IPS DF 6.9 (cell line): ENCODE results near the gene OR1E2.
"Not testable (repeated sequence)": the region's sequence is repeated elsewhere in the genome, so short reads cannot be mapped to it uniquely, and the experiment has no call there.

Experiments used
- DNase-seq: peaks from one replicate; pipeline ENCODE4 v3.0.0-alpha.2; 2013; ENCODE audit warnings: low read depth, low spot score
- H3K27ac ChIP-seq: one replicate; pipeline ENCODE4 v1.5.1; 2013; ENCODE audit warnings: low read length, control low read depth
- H3K27me3 ChIP-seq: 2 replicates; pipeline ENCODE4 v1.6.1; 2013; ENCODE audit warnings: mild to moderate bottlenecking, low read length; ENCODE audit not compliant: control insufficient read depth, insufficient read depth
- H3K36me3 ChIP-seq: 2 replicates; pipeline ENCODE4 v1.6.1; 2013; ENCODE audit warnings: low read length; ENCODE audit not compliant: control insufficient read depth, insufficient read depth
- H3K4me1 ChIP-seq: 2 replicates; pipeline ENCODE4 v1.6.1; 2013; ENCODE audit warnings: low read length; ENCODE audit not compliant: control insufficient read depth, insufficient read depth
- H3K4me3 ChIP-seq: 2 replicates; pipeline ENCODE4 v1.5.1; 2013; ENCODE audit warnings: mild to moderate bottlenecking, low read length
- H3K9me3 ChIP-seq: 2 replicates; pipeline ENCODE4 v1.6.1; 2013; ENCODE audit warnings: low read length, inconsistent platforms; ENCODE audit not compliant: control insufficient read depth, insufficient read depth
- WGBS: extraction: QIAGEN DNeasy Blood & Tissue Kit; methylation state at CpG from one replicate; pipeline ENCODE4 v1.1.7; 2013; ENCODE audit warnings: mixed read lengths, missing lambda C conversion rate; ENCODE audit not compliant: insufficient read length, insufficient coverage; 5-methylcytosine and 5-hydroxymethylcytosine counted together

Gene OR1E2

GRCh38 chr17:3400055-3400454 lies 33.6 kb downstream of the OR1E2 start:
- no CpG with 5 or more reads among the region's 6 CpGs for WGBS
- DNase-seq = no peak
- Histone ChIP-seq H3K36me3 (no peaks in the 10 kb centered on the region), H3K9me3 (no peaks in the 10 kb centered on the region), H3K4me1 (no peaks in the 10 kb centered on the region), H3K27me3 (no peaks in the 10 kb centered on the region), H3K27ac (no peak overlapping the region), H3K4me3 (no peak overlapping the region)

GRCh38 chr17:3398310-3398709 lies 35.3 kb downstream of the OR1E2 start, which contains the start of gene OR1E1:
OR1E1 (minus strand) TSS chr17:3398410; CDS start chr17:3398410, 0 bp downstream.
- no peak within 1 kb of the TSS for H3K27ac ChIP-seq
- H3K36me3 ChIP-seq = no peaks in the 10 kb centered on the region
- no peak within 1 kb of the TSS for H3K4me3 ChIP-seq
- H3K9me3 ChIP-seq = no peaks in the 10 kb centered on the region
- no peak for DNase-seq
- no peaks in the 10 kb centered on the region for H3K27me3 ChIP-seq
- no CpG with 5 or more reads among the region's 1 CpG for WGBS
- H3K4me1 ChIP-seq = no peaks in the 10 kb centered on the region

- not testable (repeated sequence) for H3K4me3 ChIP-seq, H3K36me3 ChIP-seq, H3K27ac ChIP-seq, H3K27me3 ChIP-seq, H3K9me3 ChIP-seq, H3K4me1 ChIP-seq, DNase-seq
- no CpG with 5 or more reads among the region's 7 CpGs for WGBS
Measured at GRCh38 chr17:3397801-3398200, 35.8 kb downstream of the OR1E2 start.

GRCh38 chr17:3389791-3390190 lies 43.9 kb downstream of the OR1E2 start:
- Histone ChIP-seq H3K4me1 (no peaks in the 10 kb centered on the region), H3K9me3 (no peaks in the 10 kb centered on the region), H3K27me3 (no peaks in the 10 kb centered on the region), H3K36me3 (no peaks in the 10 kb centered on the region; the same call in 1 of the 2 replicates), H3K27ac (no peak overlapping the region), H3K4me3 (no peak overlapping the region)
- WGBS = no CpG with 5 or more reads among the region's 4 CpGs
- DNase-seq = no peak

- no peak for DNase-seq
- Histone ChIP-seq H3K27ac (no peak within 1 kb of the TSS), H3K4me3 (no peak within 1 kb of the TSS), H3K36me3 (no peaks in the 10 kb centered on the region; the same call in 1 of the 2 replicates), H3K4me1 (0 out of 2 replicates have a peak, but pooled peaks cover 1% of the 10 kb centered on the region), H3K27me3 (no peaks in the 10 kb centered on the region), H3K9me3 (no peaks in the 10 kb centered on the region)
- no CpG with 5 or more reads among the region's 92 CpGs for WGBS
Measured at GRCh38 chr17:3385869-3386816, 47.5 kb downstream of the OR1E2 start, which contains the start of gene OR3A2. OR3A2 (minus strand) TSS chr17:3386308.
